Activated B cell treated with CpG ODN at 0.5 μM for 24 hours (primary cell): Measurements from ENCODE around the gene CCP110. TPM values are rescaled to one million over a fixed set of nuclear protein-coding genes. Genes with fewer than 3 reads are reported as not detected.

ENCODE experiments used
- ATAC-seq: fragments of 200-7000 bp; cut with Tn5 transposase; one replicate; pipeline ENCODE4 v1.10.0; 2021; ENCODE audit warnings: low read depth, mild to moderate bottlenecking, moderate library complexity
- CTCF ChIA-PET: fragments of 350-600 bp; sonication (Branson Sonifier 250); formaldehyde crosslinking; loops from one replicate; lab custom pipeline; 2021; ENCODE audit warnings: antibody characterized with exemption; lab: Charles Lee
- POLR2A ChIA-PET: fragments of 350-600 bp; sonication (Branson Sonifier 250); formaldehyde crosslinking; loops from one replicate; lab custom pipeline; 2021; ENCODE audit warnings: antibody characterized with exemption; lab: Charles Lee
- DNase-seq: peaks from one replicate; pipeline ENCODE4 v3.0.0; 2022
- H3K27ac Mint-ChIP-seq: one replicate; pipeline ENCODE4 v1.8.0; 2020; ENCODE audit warnings: mixed read lengths
- H3K27me3 Mint-ChIP-seq: one replicate; pipeline ENCODE4 v1.8.0; 2021; ENCODE audit warnings: mixed read lengths
- H3K36me3 Mint-ChIP-seq: one replicate; pipeline ENCODE4 v1.8.0; 2021; ENCODE audit warnings: low read depth, mixed read lengths
- H3K4me1 Mint-ChIP-seq: one replicate; pipeline ENCODE4 v1.8.0; 2021; ENCODE audit warnings: mixed read lengths
- H3K4me3 Mint-ChIP-seq: one replicate; pipeline ENCODE4 v1.8.0; 2020; ENCODE audit warnings: mild to moderate bottlenecking, mixed read lengths
- H3K9me3 Mint-ChIP-seq: one replicate; pipeline ENCODE4 v1.8.0; 2020; ENCODE audit warnings: mixed read lengths
- intact Hi-C: fragments of 100-400 bp; cut with micrococcal nuclease; formaldehyde crosslinking; loops from one replicate; pipeline ENCODE4 v1.15.1; 2024
- total RNA-seq: library from RNA; stranded (reverse); gene quantifications from 2 replicates; pipeline ENCODE4 v1.2.3, GENCODE V29; 2022
- TF ChIP-seq, protein P1 (sequence below): fragments of 200-600 bp; IDR thresholded peaks from one replicate; pipeline ENCODE4 v1.8.0; 2022; ENCODE audit warnings: antibody characterized with exemption, mild to moderate bottlenecking

Gene CCP110
- total RNA-seq, 1 donor from 2014 or later: 12.7 TPM

GRCh38 chr16:19481296-19481695 is 42.4 kb upstream of the CCP110 start:
- CTCF ChIA-PET: interaction anchor here (1.5 kb wide), 1 partner anchor 22 kb away, joined by 3 read pairs; no protein-coding TSS in a partner anchor
- Mint-ChIP-seq H3K9me3 (no peaks in the 10 kb centered on the region), H3K4me3 (no peak overlapping the region), H3K4me1 (no peaks in the 10 kb centered on the region), H3K27ac (no peak overlapping the region), H3K36me3 (no peaks in the 10 kb centered on the region), H3K27me3 (peaks cover 3% of the 10 kb centered on the region)
- ATAC-seq: no peak
- POLR2A ChIA-PET: no interaction called here
- TF ChIP-seq, protein P1, sequence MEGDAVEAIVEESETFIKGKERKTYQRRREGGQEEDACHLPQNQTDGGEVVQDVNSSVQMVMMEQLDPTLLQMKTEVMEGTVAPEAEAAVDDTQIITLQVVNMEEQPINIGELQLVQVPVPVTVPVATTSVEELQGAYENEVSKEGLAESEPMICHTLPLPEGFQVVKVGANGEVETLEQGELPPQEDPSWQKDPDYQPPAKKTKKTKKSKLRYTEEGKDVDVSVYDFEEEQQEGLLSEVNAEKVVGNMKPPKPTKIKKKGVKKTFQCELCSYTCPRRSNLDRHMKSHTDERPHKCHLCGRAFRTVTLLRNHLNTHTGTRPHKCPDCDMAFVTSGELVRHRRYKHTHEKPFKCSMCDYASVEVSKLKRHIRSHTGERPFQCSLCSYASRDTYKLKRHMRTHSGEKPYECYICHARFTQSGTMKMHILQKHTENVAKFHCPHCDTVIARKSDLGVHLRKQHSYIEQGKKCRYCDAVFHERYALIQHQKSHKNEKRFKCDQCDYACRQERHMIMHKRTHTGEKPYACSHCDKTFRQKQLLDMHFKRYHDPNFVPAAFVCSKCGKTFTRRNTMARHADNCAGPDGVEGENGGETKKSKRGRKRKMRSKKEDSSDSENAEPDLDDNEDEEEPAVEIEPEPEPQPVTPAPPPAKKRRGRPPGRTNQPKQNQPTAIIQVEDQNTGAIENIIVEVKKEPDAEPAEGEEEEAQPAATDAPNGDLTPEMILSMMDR: no peak
- intact Hi-C loops: no loop called here
- DNase-seq: no peak

DNA sequence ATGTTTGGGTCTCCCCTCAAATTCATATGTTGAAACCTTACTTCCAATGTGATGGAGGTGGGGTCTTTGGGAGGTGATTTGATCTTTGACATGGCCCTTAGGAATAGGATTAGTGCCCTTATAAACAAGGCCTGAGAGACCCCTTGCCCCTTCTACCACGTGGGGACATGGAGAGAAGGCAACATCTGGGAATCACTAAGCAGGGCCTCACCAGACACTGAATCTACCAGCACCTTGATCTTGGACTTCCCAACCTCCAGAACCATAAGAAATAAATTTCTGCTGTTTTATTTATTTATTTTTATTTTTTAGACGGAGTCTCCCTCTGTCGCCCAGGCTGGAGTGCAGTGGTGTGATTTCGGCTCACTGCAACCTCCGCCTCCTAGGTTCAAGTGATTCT is 42.0 kb upstream of the CCP110 start:
- Mint-ChIP-seq H3K36me3 (no peaks in the 10 kb centered on the region), H3K9me3 (no peaks in the 10 kb centered on the region), H3K27ac (no peak overlapping the region), H3K4me3 (no peak overlapping the region), H3K4me1 (no peaks in the 10 kb centered on the region), H3K27me3 (peaks cover 2% of the 10 kb centered on the region)
- ATAC-seq: no peak
- TF ChIP-seq, protein P1: no peak
- no peak for DNase-seq
- intact Hi-C loops: no loop called here
- POLR2A ChIA-PET: no interaction called here
- CTCF ChIA-PET: interaction anchor here (1.5 kb wide), 1 partner anchor 21 kb away, joined by 3 read pairs; no protein-coding TSS in a partner anchor

GRCh38 chr16:19482291-19482690 is 41.5 kb upstream of the CCP110 start:
- ATAC-seq: no peak
- ChIA-PET POLR2A (no interaction called here), CTCF (interaction anchor here (1.5 kb wide), 1 partner anchor 21 kb away, joined by 3 read pairs; no protein-coding TSS in a partner anchor)
- TF ChIP-seq, protein P1: no peak
- Mint-ChIP-seq H3K36me3 (no peaks in the 10 kb centered on the region), H3K4me3 (no peak overlapping the region), H3K27ac (no peak overlapping the region), H3K27me3 (peaks cover 2% of the 10 kb centered on the region), H3K4me1 (no peaks in the 10 kb centered on the region), H3K9me3 (no peaks in the 10 kb centered on the region)
- DNase-seq: no peak
- intact Hi-C loops: no loop called here

GRCh38 chr16:19484096-19484495 is 39.6 kb upstream of the CCP110 start:
- no peaks in the 10 kb centered on the region for H3K27me3 Mint-ChIP-seq
- CTCF ChIA-PET: no interaction called here
- H3K27ac Mint-ChIP-seq: no peak overlapping the region
- no peaks in the 10 kb centered on the region for H3K9me3 Mint-ChIP-seq
- DNase-seq: no peak
- intact Hi-C loops: no loop called here
- no peaks in the 10 kb centered on the region for H3K36me3 Mint-ChIP-seq
- H3K4me3 Mint-ChIP-seq: no peak overlapping the region
- POLR2A ChIA-PET: no interaction called here
- no peak for ATAC-seq
- TF ChIP-seq, protein P1: no peak
- no peaks in the 10 kb centered on the region for H3K4me1 Mint-ChIP-seq

DNA sequence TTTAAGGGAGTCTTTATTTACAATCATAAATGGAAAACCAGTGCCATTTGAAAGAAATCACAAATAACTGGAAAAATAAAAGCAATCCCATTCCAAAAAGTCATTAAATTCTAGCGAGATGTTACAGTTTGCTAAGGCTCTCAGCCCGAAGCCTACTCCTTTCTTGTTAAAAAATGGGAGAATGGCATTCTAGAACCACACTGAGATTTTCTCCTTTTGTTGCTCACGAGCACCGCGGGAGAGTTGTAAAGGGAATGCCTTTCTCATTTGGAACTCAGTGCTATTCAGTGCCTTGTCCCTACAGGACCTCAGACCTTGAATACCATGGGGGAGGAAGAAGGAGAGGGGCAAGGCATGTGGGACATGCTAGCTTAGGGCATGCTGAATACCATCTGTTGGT is 38.1 kb upstream of the CCP110 start:
- intact Hi-C loops: no loop called here
- Mint-ChIP-seq H3K4me1 (no peaks in the 10 kb centered on the region), H3K27ac (no peak overlapping the region), H3K4me3 (no peak overlapping the region), H3K27me3 (no peaks in the 10 kb centered on the region), H3K9me3 (no peaks in the 10 kb centered on the region), H3K36me3 (no peaks in the 10 kb centered on the region)
- DNase-seq: no peak
- ChIA-PET POLR2A (no interaction called here), CTCF (no interaction called here)
- ATAC-seq: no peak
- TF ChIP-seq, protein P1: no peak
